Measurements from ENCODE around the gene SBNO2.
A peak's percentile ranks its signal among the peaks of the same experiment; 100 is the strongest.
"Not testable (repeated sequence)": the region's sequence is repeated elsewhere in the genome, so short reads cannot be mapped to it uniquely, and the experiment has no call there.

SBNO2 gene

GRCh38 chr19:1206150-1206863 is 32.2 kb upstream of the SBNO2 start:
- DNase-seq, result no peak

GRCh38 chr19:1205114-1206099 is 31.3 kb upstream of the SBNO2 start, which contains the start of gene STK11:
Gene STK11, plus strand, starts transcription at chr19:1205778. Its CDS starts 1,136 bp downstream, at chr19:1206914.
- DNase-seq, result peak; percentile 99

- DNase-seq, result not testable (repeated sequence)
Observed at GRCh38 chr19:1200614-1201013, 26.5 kb upstream of the SBNO2 start.

GRCh38 chr19:1199531-1199930 is 25.5 kb upstream of the SBNO2 start:
- no peak for DNase-seq

- DNase-seq, result peak; percentile 51
Observed at GRCh38 chr19:1189419-1189818, 15.4 kb upstream of the SBNO2 start.

- DNase-seq, result no peak
Observed at GRCh38 chr19:1183543-1184172, 9.6 kb upstream of the SBNO2 start.

- no peak for DNase-seq
Observed at GRCh38 chr19:1182727-1183126, 8.7 kb upstream of the SBNO2 start.

- no peak for DNase-seq
Observed at GRCh38 chr19:1182068-1182467, 8.0 kb upstream of the SBNO2 start.

GRCh38 chr19:1181606-1182005 is 7.5 kb upstream of the SBNO2 start:
- DNase-seq, result no peak

GRCh38 chr19:1177322-1178114 is 3.5 kb upstream of the SBNO2 start:
- no peak for DNase-seq

- peak; percentile 32 for DNase-seq
Observed at GRCh38 chr19:1173159-1173844, 766 bp downstream of the SBNO2 start.

- DNase-seq, result no peak
Observed at GRCh38 chr19:1172353-1173158, 1.5 kb downstream of the SBNO2 start.

- no peak for DNase-seq
Observed at GRCh38 chr19:1171755-1172352, 2.2 kb downstream of the SBNO2 start.

- DNase-seq, result no peak
Observed at GRCh38 chr19:1170938-1171754, 2.9 kb downstream of the SBNO2 start.

GRCh38 chr19:1169921-1170885 is 3.9 kb downstream of the SBNO2 start:
- DNase-seq, result no peak

GRCh38 chr19:1169411-1169791 is 4.7 kb downstream of the SBNO2 start:
- DNase-seq, result no peak

- no peak for DNase-seq
Observed at GRCh38 chr19:1168572-1169410, 5.3 kb downstream of the SBNO2 start.
